Caco-2 (cell line): ENCODE results near the gene RAB33B. TPM values are rescaled to one million over a fixed set of nuclear protein-coding genes. Genes with fewer than 3 reads are reported as not detected.

Source experiments
- BruUV-seq: library from RNA; stranded (reverse); fragments of 400-500 nt; replicated peaks from 2 replicates; lab custom pipeline; 2021; lab: Mats Ljungman, UMichigan
- CTCF ChIA-PET: fragments of 300-600 bp; sonication (Branson Sonifier 250); formaldehyde crosslinking; loops from one replicate; lab custom pipeline; 2022; ENCODE audit warnings: antibody characterized with exemption; lab: Charles Lee
- POLR2A ChIA-PET: fragments of 300-600 bp; sonication (Branson Sonifier 250); formaldehyde crosslinking; loops from one replicate; lab custom pipeline; 2022; ENCODE audit warnings: antibody characterized with exemption; lab: Charles Lee
- DNase-seq, 2 experiments: peaks; one replicate each; pipeline versions ENCODE4 v3.0.0 to v3.0.0-alpha.2; 2020 to 2022
- H3K27me3 ChIP-seq: replicated peaks from 2 replicates; pipeline ENCODE4 v1.6.0; 2011; ENCODE audit warnings: low read length; ENCODE audit not compliant: control insufficient read depth, insufficient read depth
- H3K36me3 ChIP-seq: 2 replicates; pipeline ENCODE4 v1.5.1; 2011; ENCODE audit warnings: low read length; ENCODE audit not compliant: control insufficient read depth, insufficient read depth
- H3K4me1 ChIP-seq: fragments of 250-450 bp; sonication (Bioruptor Pico); 2 replicates; pipeline ENCODE4 v1.5.1; 2020; ENCODE audit warnings: mild to moderate bottlenecking
- H3K4me3 ChIP-seq: 2 replicates; pipeline ENCODE4 v1.5.1; 2011; ENCODE audit warnings: low read depth, mild to moderate bottlenecking, control low read depth, low read length
- H3K9me3 ChIP-seq: fragments of 250-450 bp; sonication (Bioruptor Pico); 2 replicates; pipeline ENCODE4 v1.5.1; 2020; ENCODE audit warnings: mild to moderate bottlenecking, moderate library complexity
- H3K27ac Mint-ChIP-seq: one replicate; pipeline ENCODE4 v1.8.0; 2022; ENCODE audit warnings: mixed read lengths; ENCODE audit not compliant: unreplicated experiment
- H3K27me3 Mint-ChIP-seq: one replicate; pipeline ENCODE4 v1.8.0; 2022; ENCODE audit warnings: mixed read lengths; ENCODE audit not compliant: insufficient read depth, unreplicated experiment
- H3K36me3 Mint-ChIP-seq: one replicate; pipeline ENCODE4 v1.8.0; 2022; ENCODE audit warnings: mild to moderate bottlenecking, mixed read lengths; ENCODE audit not compliant: insufficient read depth, unreplicated experiment
- H3K4me1 Mint-ChIP-seq: one replicate; pipeline ENCODE4 v1.8.0; 2022; ENCODE audit warnings: low read depth, mixed read lengths; ENCODE audit not compliant: unreplicated experiment
- H3K4me3 Mint-ChIP-seq: one replicate; pipeline ENCODE4 v1.8.0; 2022; ENCODE audit warnings: mild to moderate bottlenecking, moderate library complexity, mixed read lengths; ENCODE audit not compliant: unreplicated experiment
- H3K9me3 Mint-ChIP-seq: one replicate; pipeline ENCODE4 v1.8.0; 2022; ENCODE audit warnings: mixed read lengths; ENCODE audit not compliant: unreplicated experiment
- CTCF ChIP-seq, 2 experiments: fragments of 200-600 bp in 1 of 2; IDR thresholded peaks; 1 replicate in 1 of 2; 2 replicates in 1 of 2; pipeline versions ENCODE4 v1.5.1 to v1.8.0; 2011 to 2022; ENCODE audit warnings: antibody characterized with exemption in 1 of 2, control low read depth in 1 of 2, inconsistent platforms in 1 of 2, low read depth in 1 of 2, low read length in 1 of 2, mild to moderate bottlenecking in 1 of 2, moderate library complexity in 1 of 2; ENCODE audit not compliant: insufficient read depth in 1 of 2, severe bottlenecking in 1 of 2, unreplicated experiment in 1 of 2
- intact Hi-C: fragments of 100-400 bp; cut with micrococcal nuclease; formaldehyde crosslinking; loops from one replicate; pipeline ENCODE4 v1.10.0; 2022; ENCODE audit not compliant: unreplicated experiment
- total RNA-seq: library from RNA; stranded (reverse); gene quantifications from 2 replicates; pipeline ENCODE4 v1.2.3, GENCODE V29; 2022

Gene RAB33B
- total RNA-seq, 1 experiment from 2014 or later, result 10.1 TPM

- no peaks in the 10 kb centered on the region for H3K4me1 Mint-ChIP-seq
- Histone ChIP-seq H3K4me3 (no peak overlapping the region), H3K27me3 (no peaks in the 10 kb centered on the region), H3K9me3 (peaks cover 5% of the 10 kb centered on the region), H3K4me1 (no peaks in the 10 kb centered on the region), H3K36me3 (no peaks in the 10 kb centered on the region)
- ChIA-PET CTCF (no interaction called here), POLR2A (no interaction called here)
- H3K27me3 Mint-ChIP-seq, result no peaks in the 10 kb centered on the region
- H3K4me3 Mint-ChIP-seq, result no peak overlapping the region
- peaks cover 31% of the 10 kb centered on the region for H3K9me3 Mint-ChIP-seq
- no peak overlapping the region for H3K27ac Mint-ChIP-seq
- TF ChIP-seq CTCF (IDR thresholded peaks at IDR 0.05; ENCODE audit: insufficient read depth in 1 of 2, low read depth in 1 of 2, low read length in 1 of 2, severe bottlenecking in 1 of 2, unreplicated experiment in 1 of 2), result no peak
- H3K36me3 Mint-ChIP-seq, result peaks cover 41% of the 10 kb centered on the region
- intact Hi-C loops, result no loop called here
- no peak for DNase-seq
- no TSS peak for BruUV-seq
Observed at GRCh38 chr4:139436122-139436521, 17.8 kb upstream of the RAB33B start.

GRCh38 chr4:139438141-139438540 is 15.8 kb upstream of the RAB33B start:
- DNase-seq, result no peak
- H3K4me1 Mint-ChIP-seq, result no peaks in the 10 kb centered on the region
- CTCF ChIA-PET, result no interaction called here
- Histone ChIP-seq H3K4me1 (no peaks in the 10 kb centered on the region), H3K9me3 (peaks cover 5% of the 10 kb centered on the region), H3K4me3 (no peak overlapping the region), H3K36me3 (no peaks in the 10 kb centered on the region), H3K27me3 (no peaks in the 10 kb centered on the region)
- no TSS peak for BruUV-seq
- TF ChIP-seq CTCF (IDR thresholded peaks at IDR 0.05; ENCODE audit: insufficient read depth in 1 of 2, low read depth in 1 of 2, low read length in 1 of 2, severe bottlenecking in 1 of 2, unreplicated experiment in 1 of 2), result no peak
- H3K27ac Mint-ChIP-seq, result no peak overlapping the region
- H3K4me3 Mint-ChIP-seq, result no peak overlapping the region
- H3K36me3 Mint-ChIP-seq, result peaks cover 36% of the 10 kb centered on the region
- POLR2A ChIA-PET, result no interaction called here
- H3K27me3 Mint-ChIP-seq, result no peaks in the 10 kb centered on the region
- intact Hi-C loops, result no loop called here
- H3K9me3 Mint-ChIP-seq, result peaks cover 33% of the 10 kb centered on the region

GRCh38 chr4:139441029-139441428 is 12.9 kb upstream of the RAB33B start:
- BruUV-seq, result no TSS peak
- H3K27ac Mint-ChIP-seq, result no peak overlapping the region
- POLR2A ChIA-PET, result no interaction called here

More at GRCh38 chr4:139441029-139441428, 12.9 kb upstream of the RAB33B start:
- CTCF ChIA-PET, result no interaction called here
- TF ChIP-seq CTCF (IDR thresholded peaks at IDR 0.05; ENCODE audit: insufficient read depth in 1 of 2, low read depth in 1 of 2, low read length in 1 of 2, severe bottlenecking in 1 of 2, unreplicated experiment in 1 of 2), result no peak
- intact Hi-C loops, result no loop called here
- no peaks in the 10 kb centered on the region for H3K4me1 ChIP-seq
- H3K4me3 Mint-ChIP-seq, result no peak overlapping the region
- peaks cover 5% of the 10 kb centered on the region for H3K9me3 ChIP-seq
- no peaks in the 10 kb centered on the region for H3K36me3 ChIP-seq
- H3K27me3 ChIP-seq, result no peaks in the 10 kb centered on the region
- H3K4me1 Mint-ChIP-seq, result no peaks in the 10 kb centered on the region
- no peaks in the 10 kb centered on the region for H3K27me3 Mint-ChIP-seq
- peaks cover 33% of the 10 kb centered on the region for H3K9me3 Mint-ChIP-seq
- peaks cover 43% of the 10 kb centered on the region for H3K36me3 Mint-ChIP-seq
- H3K4me3 ChIP-seq, result no peak overlapping the region
- no peak for DNase-seq
